Activated CD8-positive, alpha-beta T cell treated with anti-CD3 and anti-CD28 coated beads, Interleukin-2, amount 10 ng/mL, durations not matched to agents 7 days and 5 days (primary cell): Measurements from ENCODE around the gene PCDHB3. TPM values are rescaled to one million over a fixed set of nuclear protein-coding genes. Genes with fewer than 3 reads are reported as not detected.
"Not testable (repeated sequence)": the region's sequence is repeated elsewhere in the genome, so short reads cannot be mapped to it uniquely, and the experiment has no call there.

Experiments used
- ATAC-seq: fragments of 150-1000 bp; cut with Tn5 transposase; one replicate; pipeline ENCODE4 v1.10.0; 2021; ENCODE audit warnings: moderate library complexity
- CTCF ChIA-PET: fragments of 350-600 bp; sonication (Branson Sonifier 250); formaldehyde crosslinking; loops from one replicate; lab custom pipeline; 2021; ENCODE audit warnings: antibody characterized with exemption; lab: Charles Lee
- POLR2A ChIA-PET: fragments of 350-600 bp; sonication (Branson Sonifier 250); formaldehyde crosslinking; loops from one replicate; lab custom pipeline; 2021; ENCODE audit warnings: antibody characterized with exemption; lab: Charles Lee
- DNase-seq: peaks from one replicate; pipeline ENCODE4 v3.0.0-alpha.2; 2020
- H3K27ac Mint-ChIP-seq: one replicate; pipeline ENCODE4 v1.8.0; 2021; ENCODE audit warnings: mild to moderate bottlenecking, mixed read lengths
- H3K27me3 Mint-ChIP-seq: one replicate; pipeline ENCODE4 v1.8.0; 2021; ENCODE audit warnings: low read depth, mixed read lengths
- H3K36me3 Mint-ChIP-seq: one replicate; pipeline ENCODE4 v1.8.0; 2021; ENCODE audit warnings: low read depth, mixed read lengths
- H3K4me1 Mint-ChIP-seq: one replicate; pipeline ENCODE4 v1.8.0; 2021; ENCODE audit warnings: low read depth, mixed read lengths
- H3K4me3 Mint-ChIP-seq: one replicate; pipeline ENCODE4 v1.8.0; 2021; ENCODE audit warnings: mild to moderate bottlenecking, mixed read lengths
- H3K9me3 Mint-ChIP-seq: one replicate; pipeline ENCODE4 v1.8.0; 2022; ENCODE audit warnings: mixed read lengths; ENCODE audit not compliant: insufficient read depth
- total RNA-seq, 2 experiments: library from RNA; stranded (reverse); gene quantifications; one replicate each; pipeline ENCODE4 v1.2.3, GENCODE V29; 2021

Gene PCDHB3
- total RNA-seq = not detected

- DNase-seq (peak; percentile 39), ATAC-seq (no peak)
- Mint-ChIP-seq H3K27me3 (peaks cover 10% of the 10 kb centered on the region), H3K9me3 (peaks cover 28% of the 10 kb centered on the region), H3K27ac (no peak within 1 kb of the TSS), H3K4me3 (no peak within 1 kb of the TSS), H3K36me3 (peaks cover 1% of the 10 kb centered on the region), H3K4me1 (no peaks in the 10 kb centered on the region)
- CTCF ChIA-PET = no interaction called here
- POLR2A ChIA-PET = no interaction called here
These were observed at the start of gene PCDHB3 for GRCh38 chr5:141100243-141100805. Gene PCDHB3, plus strand, starts transcription at chr5:141100473. Its CDS starts 177 bp downstream, at chr5:141100650.

- Mint-ChIP-seq H3K27me3 (peaks cover 4% of the 10 kb centered on the region), H3K9me3 (peaks cover 6% of the 10 kb centered on the region), H3K4me3 (no peak within 1 kb of the TSS)
These were observed 49.4 kb upstream of the PCDHB3 start, which contains the start of gene PCDHB1 for GRCh38 chr5:141050622-141051520. Gene PCDHB1, plus strand, starts transcription at chr5:141051374. Its CDS starts 97 bp downstream, at chr5:141051471.

GRCh38 chr5:141051521-141051866, 48.8 kb upstream of the PCDHB3 start:
- no peak overlapping the region for H3K4me3 Mint-ChIP-seq
- DNase-seq (no peak), ATAC-seq (no peak)
- CTCF ChIA-PET = no interaction called here
- H3K4me1 Mint-ChIP-seq = no peaks in the 10 kb centered on the region
- H3K36me3 Mint-ChIP-seq = peaks cover 4% of the 10 kb centered on the region
- peaks cover 4% of the 10 kb centered on the region for H3K27me3 Mint-ChIP-seq
- H3K27ac Mint-ChIP-seq = no peak overlapping the region
- POLR2A ChIA-PET = no interaction called here
- peaks cover 6% of the 10 kb centered on the region for H3K9me3 Mint-ChIP-seq

More at GRCh38 chr5:141050622-141051520, 49.4 kb upstream of the PCDHB3 start, which contains the start of gene PCDHB1:
- Mint-ChIP-seq H3K4me1 (no peaks in the 10 kb centered on the region), H3K36me3 (peaks cover 4% of the 10 kb centered on the region), H3K27ac (no peak within 1 kb of the TSS)
- ChIA-PET POLR2A (no interaction called here), CTCF (no interaction called here)
- DNase-seq (no peak), ATAC-seq (no peak)

- H3K27ac Mint-ChIP-seq = no peak overlapping the region
- no peak overlapping the region for H3K4me3 Mint-ChIP-seq
- no peaks in the 10 kb centered on the region for H3K36me3 Mint-ChIP-seq
- ATAC-seq = no peak
- peaks cover 6% of the 10 kb centered on the region for H3K9me3 Mint-ChIP-seq
- H3K4me1 Mint-ChIP-seq = no peaks in the 10 kb centered on the region
- no peaks in the 10 kb centered on the region for H3K27me3 Mint-ChIP-seq
- no peak for DNase-seq
- CTCF ChIA-PET = no interaction called here
- POLR2A ChIA-PET = no interaction called here
These were observed 22.4 kb upstream of the PCDHB3 start for GRCh38 chr5:141077826-141078225.

- no peak for DNase-seq
- H3K9me3 Mint-ChIP-seq = no peaks in the 10 kb centered on the region
- H3K4me1 Mint-ChIP-seq = peaks cover 4% of the 10 kb centered on the region
- ChIA-PET POLR2A (no interaction called here), CTCF (no interaction called here)
- H3K36me3 Mint-ChIP-seq = no peaks in the 10 kb centered on the region
- H3K27me3 Mint-ChIP-seq = no peaks in the 10 kb centered on the region
- no peak for ATAC-seq
- no peak overlapping the region for H3K4me3 Mint-ChIP-seq
- no peak overlapping the region for H3K27ac Mint-ChIP-seq
These were observed 18.0 kb upstream of the PCDHB3 start for GRCh38 chr5:141082228-141082627.

- ATAC-seq (no peak), DNase-seq (peak; percentile 49)
- peaks cover 4% of the 10 kb centered on the region for H3K4me1 Mint-ChIP-seq
- peak overlapping the region; percentile 71 for H3K4me3 Mint-ChIP-seq
- CTCF ChIA-PET = interaction anchor here (1.0 kb wide), 1 partner anchor 103 kb away, joined by 3 read pairs; the partner anchor contains the start of gene PCDHB9
- no peaks in the 10 kb centered on the region for H3K9me3 Mint-ChIP-seq
- no peaks in the 10 kb centered on the region for H3K36me3 Mint-ChIP-seq
- POLR2A ChIA-PET = no interaction called here
- H3K27me3 Mint-ChIP-seq = no peaks in the 10 kb centered on the region
- no peak overlapping the region for H3K27ac Mint-ChIP-seq
These were observed 15.7 kb upstream of the PCDHB3 start for GRCh38 chr5:141084487-141084989.

GRCh38 chr5:141094481-141095262, 5.6 kb upstream of the PCDHB3 start, which contains the start of gene PCDHB2:
Gene PCDHB2, plus strand, starts transcription at chr5:141094615. Its CDS starts 176 bp downstream, at chr5:141094791.
- Mint-ChIP-seq H3K36me3 (no peaks in the 10 kb centered on the region), H3K9me3 (peaks cover 5% of the 10 kb centered on the region), H3K27me3 (peaks cover 9% of the 10 kb centered on the region), H3K27ac (no peak within 1 kb of the TSS), H3K4me1 (no peaks in the 10 kb centered on the region), H3K4me3 (no peak within 1 kb of the TSS)
- ChIA-PET CTCF (no interaction called here), POLR2A (no interaction called here)
- ATAC-seq = no peak
- DNase-seq = no peak

- Mint-ChIP-seq H3K9me3 (peaks cover 10% of the 10 kb centered on the region), H3K4me3 (no peak overlapping the region), H3K36me3 (no peaks in the 10 kb centered on the region), H3K27ac (no peak overlapping the region), H3K27me3 (peaks cover 11% of the 10 kb centered on the region), H3K4me1 (no peaks in the 10 kb centered on the region)
- ChIA-PET CTCF (no interaction called here), POLR2A (no interaction called here)
- DNase-seq = no peak
- no peak for ATAC-seq
These were observed 5.0 kb upstream of the PCDHB3 start for GRCh38 chr5:141095263-141095641.

GRCh38 chr5:141096181-141096580, 4.1 kb upstream of the PCDHB3 start:
- H3K36me3 Mint-ChIP-seq, ATAC-seq, H3K4me1 Mint-ChIP-seq, POLR2A ChIA-PET, DNase-seq, CTCF ChIA-PET, H3K4me3 Mint-ChIP-seq, H3K27ac Mint-ChIP-seq: not testable (repeated sequence)
- Mint-ChIP-seq H3K9me3 (peaks cover 19% of the 10 kb centered on the region), H3K27me3 (peaks cover 13% of the 10 kb centered on the region)

GRCh38 chr5:141096586-141096985, 3.7 kb upstream of the PCDHB3 start:
- H3K27ac Mint-ChIP-seq, H3K36me3 Mint-ChIP-seq, POLR2A ChIA-PET, CTCF ChIA-PET, DNase-seq, H3K4me3 Mint-ChIP-seq, ATAC-seq, H3K4me1 Mint-ChIP-seq: not testable (repeated sequence)
- Mint-ChIP-seq H3K9me3 (peaks cover 23% of the 10 kb centered on the region), H3K27me3 (peaks cover 13% of the 10 kb centered on the region)

GRCh38 chr5:141101059-141101458, 786 bp downstream of the PCDHB3 start:
- peaks cover 28% of the 10 kb centered on the region for H3K9me3 Mint-ChIP-seq
- ATAC-seq = no peak
- H3K27me3 Mint-ChIP-seq = peaks cover 3% of the 10 kb centered on the region
- H3K4me1 Mint-ChIP-seq = no peaks in the 10 kb centered on the region
- no peak for DNase-seq
- H3K27ac Mint-ChIP-seq = no peak overlapping the region
- CTCF ChIA-PET = no interaction called here
- H3K4me3 Mint-ChIP-seq = no peak overlapping the region
- H3K36me3 Mint-ChIP-seq = peaks cover 1% of the 10 kb centered on the region
- POLR2A ChIA-PET = no interaction called here
